NCI-H2227 treated with DMSO at 0.1 percent for 48 hours (cell line): ENCODE measurements around the gene ATF6B.

Experiments used
- DNase-seq: peaks from one replicate; lab custom pipeline; 2025; lab: John Stamatoyannopoulos, UW

Gene ATF6B

DNA sequence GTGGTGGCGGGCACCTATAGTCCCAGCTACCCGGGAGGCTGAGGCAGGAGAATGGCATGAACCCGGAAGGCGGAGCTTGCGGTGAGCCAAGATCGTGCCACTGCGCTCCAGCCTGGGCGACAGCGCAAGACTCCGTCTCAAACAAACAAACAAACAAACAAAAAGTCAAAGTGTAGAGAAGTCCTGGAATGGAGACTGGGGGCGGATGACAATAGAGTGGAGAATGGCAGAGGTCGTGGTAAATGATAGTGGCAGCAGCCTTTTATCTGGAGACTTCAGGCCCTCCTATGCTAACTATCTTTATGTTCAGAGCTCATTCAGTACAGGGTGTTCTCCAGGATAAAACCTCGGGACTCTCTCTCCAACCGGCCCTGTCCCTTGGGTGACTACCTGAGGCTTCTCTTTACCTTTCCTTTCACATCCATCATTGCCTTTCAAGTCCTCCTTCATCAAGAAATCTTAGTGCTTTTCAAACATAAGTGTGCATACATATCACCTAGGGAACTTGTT, 3.4 kb upstream of the ATF6B start:
- no peak for DNase-seq

DNA sequence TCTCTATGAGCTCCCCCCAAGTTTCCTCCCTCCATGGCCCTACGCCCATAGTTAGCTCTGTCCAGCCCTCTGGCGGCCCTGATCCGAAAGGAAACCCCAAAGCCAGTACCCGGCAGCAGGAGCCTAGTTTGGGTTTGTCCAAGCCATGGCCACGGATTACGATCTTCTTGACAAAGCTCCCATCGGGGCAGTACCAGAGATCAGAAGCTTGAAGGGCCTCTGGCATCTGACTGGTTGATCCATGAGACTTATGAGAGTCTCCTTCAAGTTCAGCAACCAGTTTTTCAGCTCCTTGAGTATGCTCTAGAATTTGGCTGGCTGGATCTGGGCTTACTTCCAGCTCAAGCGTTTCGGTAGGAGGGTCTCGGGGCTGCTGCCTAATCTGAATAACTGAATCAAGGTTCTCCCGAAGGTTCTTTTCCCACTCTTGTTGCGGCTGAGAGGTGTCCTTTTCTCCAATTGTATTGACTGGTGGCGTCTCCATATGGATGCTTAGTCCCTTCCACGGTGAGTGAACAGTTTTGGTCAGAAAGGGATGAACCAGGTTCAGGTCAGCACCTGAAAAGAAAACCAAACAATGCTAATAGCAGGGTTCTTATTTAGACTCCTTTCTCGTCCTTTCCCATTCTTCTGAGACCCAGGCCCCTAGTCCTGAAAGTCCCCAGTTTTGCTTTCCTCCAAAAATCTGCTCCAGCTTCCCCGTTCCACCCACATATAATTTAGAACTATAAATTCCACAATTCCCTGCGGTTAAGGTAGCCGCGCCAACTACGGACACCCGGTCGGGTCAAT, 1.4 kb upstream of the ATF6B start:
- DNase-seq: peak; percentile 71

GRCh38 chr6:32128751-32129296, 778 bp upstream of the ATF6B start:
- no peak for DNase-seq

- no peak for DNase-seq
Measured at GRCh38 chr6:32127409-32127716, 683 bp downstream of the ATF6B start.

DNA sequence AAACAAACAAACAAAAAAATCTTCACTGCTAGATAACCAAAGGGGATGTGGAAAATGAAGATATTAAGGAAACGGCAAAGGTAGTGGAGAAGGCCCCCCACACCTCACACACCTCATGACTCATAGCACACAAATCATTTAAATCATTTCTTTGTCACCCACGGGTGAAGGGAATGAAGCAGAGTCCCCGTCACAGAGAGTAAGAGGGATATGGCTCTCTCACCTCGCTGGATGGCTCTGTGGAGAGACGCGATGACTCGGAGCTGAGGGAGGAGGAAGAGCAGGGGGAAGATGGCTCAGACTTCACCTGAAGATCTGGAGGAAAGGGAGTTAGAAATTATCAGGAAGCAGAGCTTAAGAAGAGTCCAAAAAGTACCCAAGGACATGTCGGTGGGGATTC, 1.2 kb downstream of the ATF6B start:
- no peak for DNase-seq

- no peak for DNase-seq
Measured at GRCh38 chr6:32123681-32124080, 4.4 kb downstream of the ATF6B start.

DNA sequence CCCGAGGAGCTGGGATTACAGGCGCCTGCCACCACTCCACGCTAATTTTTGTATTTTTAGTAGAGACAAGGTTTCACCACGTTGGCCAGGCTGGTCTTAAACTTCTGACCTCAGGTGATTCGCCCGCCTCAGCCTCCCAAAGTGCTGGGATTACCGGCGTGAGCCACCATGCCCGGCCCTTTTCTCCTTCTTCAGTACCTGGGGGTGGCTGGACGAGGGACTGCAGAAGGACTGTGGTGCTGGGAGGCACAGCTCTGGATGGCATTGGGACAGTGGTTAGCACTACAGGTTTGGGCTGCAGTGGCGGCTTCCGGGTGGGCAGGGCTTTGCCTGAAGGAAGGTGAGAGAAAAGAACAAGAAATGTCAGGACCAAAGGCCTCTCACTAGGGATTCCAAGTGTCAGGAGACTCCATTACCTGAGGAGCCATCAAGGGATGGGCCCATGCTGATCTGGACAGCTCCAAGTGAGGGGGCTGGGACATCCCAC, 7.4 kb downstream of the ATF6B start:
- DNase-seq: no peak

- peak; percentile 86 for DNase-seq
Measured at GRCh38 chr6:32118782-32119628, 9.0 kb downstream of the ATF6B start.

- no peak for DNase-seq
Measured at GRCh38 chr6:32117461-32117860, 10.6 kb downstream of the ATF6B start.

DNA sequence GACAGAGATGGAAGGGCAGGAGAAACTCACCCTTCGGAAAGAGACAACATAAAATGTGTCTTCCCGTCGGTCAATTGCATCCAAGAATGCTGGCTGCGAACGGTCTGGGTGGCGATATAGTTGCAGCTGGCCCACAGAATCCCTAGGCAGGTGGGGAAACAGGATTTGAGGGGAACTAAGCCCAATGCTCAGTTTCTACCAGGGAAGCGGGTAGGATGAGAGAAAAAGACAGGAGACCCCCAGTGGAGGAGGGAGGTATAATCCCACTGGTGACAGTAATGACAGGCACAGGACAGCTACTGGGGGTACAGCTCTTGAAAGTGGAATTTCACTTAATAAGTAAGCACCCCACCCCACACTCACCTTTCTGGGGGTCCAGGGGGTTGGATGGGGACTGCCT, 11.4 kb downstream of the ATF6B start:
- DNase-seq: no peak

DNA sequence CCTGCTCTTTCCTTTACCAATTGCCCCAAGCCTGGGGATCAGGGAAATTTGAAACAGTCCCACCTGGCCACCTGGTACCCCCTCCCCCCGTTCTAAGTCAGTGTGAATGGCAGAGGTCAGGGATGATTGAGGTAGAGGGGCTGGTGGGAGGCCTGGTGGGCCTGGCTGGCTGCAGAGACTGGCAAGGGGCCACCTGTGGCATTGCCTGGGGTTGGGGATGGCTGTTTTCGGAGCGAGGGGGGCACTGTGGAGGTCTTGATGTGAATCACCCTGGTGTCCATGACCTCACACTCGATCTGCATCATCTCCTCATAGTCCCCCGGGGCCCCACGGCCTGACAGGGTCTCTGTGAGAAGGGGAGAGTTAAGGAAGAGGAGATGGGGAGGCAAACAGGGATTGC, 12.4 kb downstream of the ATF6B start:
- DNase-seq: no peak

DNA sequence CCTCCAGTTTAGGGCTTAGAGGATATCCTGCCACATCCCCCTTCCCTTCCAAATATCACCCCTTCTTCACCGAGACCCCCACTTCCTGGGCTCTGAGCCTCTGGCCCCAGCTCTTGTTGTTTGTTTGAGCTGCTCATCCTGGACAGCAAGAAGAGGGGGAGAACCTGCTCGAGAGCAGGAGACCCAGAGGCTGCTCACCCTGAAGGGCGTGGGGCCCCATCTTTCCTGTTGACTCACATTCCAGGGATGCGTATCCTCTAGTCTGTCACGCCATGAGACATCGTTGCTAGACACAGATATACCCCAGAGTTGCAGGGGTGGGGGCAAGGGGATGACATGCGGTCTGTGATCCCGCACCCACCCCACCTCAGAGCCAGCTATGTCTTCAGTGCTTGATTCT, 13.2 kb downstream of the ATF6B start:
- no peak for DNase-seq

- no peak for DNase-seq
Measured at GRCh38 chr6:32113386-32114352, 14.4 kb downstream of the ATF6B start.

DNA sequence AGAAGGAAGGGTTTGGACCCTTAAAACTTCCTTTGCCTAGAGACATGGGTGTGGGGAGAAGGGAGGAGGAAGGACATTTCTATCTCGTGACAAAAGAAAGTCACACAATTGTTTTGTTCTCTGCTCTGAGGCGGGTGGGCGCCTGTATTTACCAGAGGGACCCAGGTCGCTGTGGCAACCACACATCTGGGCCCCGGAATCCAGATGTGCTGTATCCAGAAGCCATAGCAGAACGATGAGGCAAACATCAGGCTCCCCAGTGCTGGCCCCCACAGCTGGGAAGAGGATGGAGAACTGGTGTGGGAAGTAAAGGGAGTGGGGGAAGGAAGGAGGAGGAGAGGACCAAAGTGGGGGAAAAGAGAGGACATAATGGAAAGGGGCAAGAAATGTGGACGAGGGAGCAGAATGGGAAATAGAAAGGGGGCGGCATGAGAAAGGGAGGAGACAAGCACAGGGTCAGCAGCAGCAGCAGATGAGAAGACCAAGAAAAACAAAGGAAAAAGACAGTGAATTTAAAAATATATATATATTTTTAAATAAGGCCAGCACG, 15.5 kb downstream of the ATF6B start:
- no peak for DNase-seq

DNA sequence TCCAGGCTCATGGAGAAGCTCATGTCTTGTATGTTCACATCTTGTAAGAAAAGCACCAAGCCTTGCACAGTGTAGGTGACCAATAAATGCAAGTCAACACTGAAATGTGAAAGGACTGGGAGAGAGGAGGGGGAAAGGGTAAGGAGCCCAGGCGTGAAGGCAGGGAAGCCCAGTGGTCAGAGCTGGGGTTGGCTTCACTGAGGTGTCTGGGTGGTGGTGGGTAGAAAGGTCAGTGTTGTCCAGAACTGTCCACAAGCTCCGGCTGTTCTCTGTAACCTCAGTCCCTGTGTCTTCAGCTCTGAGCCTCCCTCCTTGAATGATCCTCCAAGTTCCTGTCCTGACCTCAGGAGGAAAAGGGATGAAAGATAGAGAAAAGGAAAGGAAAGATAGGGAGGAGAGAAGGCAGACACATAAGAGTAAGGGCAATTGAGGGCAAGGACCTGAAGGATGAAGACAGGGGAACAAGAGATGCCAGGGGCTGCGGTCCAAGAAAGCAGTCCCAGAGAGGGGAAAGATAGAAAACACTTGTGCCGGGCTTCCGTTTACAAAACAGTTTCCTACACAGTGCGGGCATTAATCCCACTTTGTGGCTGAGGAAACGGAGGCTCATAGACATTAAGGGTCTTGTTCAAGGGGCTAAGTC, 16.5 kb downstream of the ATF6B start:
- no peak for DNase-seq

- no peak for DNase-seq
Measured at GRCh38 chr6:32110632-32111031, 17.4 kb downstream of the ATF6B start.

GRCh38 chr6:32109765-32110160, 18.3 kb downstream of the ATF6B start:
- DNase-seq: no peak

DNA sequence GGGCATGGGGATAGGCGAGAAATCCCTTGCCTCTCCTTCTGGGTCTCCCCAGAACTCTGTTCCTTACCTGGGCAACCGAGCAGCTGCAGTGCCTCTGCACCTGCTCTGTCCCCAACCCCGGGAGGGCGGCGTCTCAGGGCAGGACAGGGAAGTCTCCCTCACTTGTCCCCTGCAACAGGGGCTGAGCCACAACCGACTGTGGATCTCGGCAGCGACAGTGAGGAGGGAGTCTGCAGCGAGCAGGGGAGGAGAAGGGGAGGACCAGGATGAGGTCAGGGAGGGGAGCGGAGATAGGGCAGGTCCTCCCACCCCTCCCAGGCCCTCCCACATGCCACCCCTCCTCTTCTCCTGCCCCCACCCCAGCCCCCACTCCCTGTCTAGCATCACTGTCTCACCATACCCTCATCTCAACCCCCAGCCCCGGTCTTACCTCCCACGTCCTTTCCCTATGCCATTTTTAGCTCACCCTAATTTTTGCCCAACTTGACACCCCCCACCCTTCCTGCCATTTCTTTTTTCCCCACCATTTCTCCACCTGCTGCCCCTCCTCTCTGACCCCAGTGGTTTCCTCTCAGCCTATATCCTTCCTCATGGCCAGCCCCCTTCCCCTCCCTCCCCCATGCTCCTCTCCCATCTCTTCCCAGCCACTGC, 18.8 kb downstream of the ATF6B start, which contains the start of gene TNXB:
TSS of gene TNXB (minus strand) at position 225 of the 651 bp plus-strand sequence. CDS start 11,140 bp downstream, outside the sequence.
- DNase-seq: no peak

DNA sequence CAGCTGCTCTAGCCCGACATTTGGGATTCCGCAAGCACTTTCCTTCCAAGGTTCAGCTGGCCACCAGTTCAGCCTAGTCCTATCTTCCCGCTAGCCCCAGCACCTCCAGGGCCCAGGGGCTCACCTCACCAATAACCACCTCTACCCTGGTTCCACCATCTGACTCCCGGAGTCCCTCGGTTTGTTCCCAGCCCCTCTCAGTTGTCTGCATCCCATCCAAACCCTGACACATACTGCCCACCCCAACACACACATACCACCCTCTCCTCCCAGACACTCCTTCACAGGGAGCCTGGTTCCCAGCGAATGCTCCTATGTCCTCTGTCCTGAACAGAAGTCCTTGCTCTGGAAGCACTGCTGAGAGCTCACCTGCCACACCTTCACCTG, 19.3 kb downstream of the ATF6B start:
- DNase-seq: no peak

- no peak for DNase-seq
Measured at GRCh38 chr6:32108094-32108627, 19.9 kb downstream of the ATF6B start.
